Esophagus muscularis mucosa (tissue), 4 donors: Measurements from ENCODE around the gene PDGFA. TPM values are rescaled to one million over a fixed set of nuclear protein-coding genes. Genes with fewer than 3 reads are reported as not detected.

Experiments used
- DNase-seq: peaks from one replicate; pipeline ENCODE4 v3.0.0-alpha.2; 2017; ENCODE audit errors: extremely low spot score
- H3K27ac ChIP-seq, 4 donors: fragments of 200-600 bp; sonication (generic); replicated peaks in 1 of 4; 1 replicate in 3 of 4; 2 replicates in 1 of 4; pipeline ENCODE4 v1.5.1; 2016 to 2019; ENCODE audit warnings: mild to moderate bottlenecking in 1 of 4
- H3K27me3 ChIP-seq, 4 donors: fragments of 200-600 bp; sonication (generic); one replicate each; pipeline versions ENCODE4 v1.5.1 to v1.6.0; 2016 to 2019
- H3K36me3 ChIP-seq, 4 donors: fragments of 200-600 bp; sonication (generic); one replicate each; pipeline ENCODE4 v1.5.1; 2016 to 2019
- H3K4me1 ChIP-seq, 4 donors: fragments of 200-600 bp; sonication (generic); one replicate each; pipeline ENCODE4 v1.5.1; 2016 to 2019
- H3K4me3 ChIP-seq, 4 donors: fragments of 200-600 bp; sonication (generic); 1 replicate in 2 of 4; 2 replicates in 2 of 4; pipeline ENCODE4 v1.5.1; 2016 to 2019; ENCODE audit warnings: mild to moderate bottlenecking in 4 of 4, moderate library complexity in 1 of 4
- H3K9me3 ChIP-seq, 4 donors: fragments of 200-600 bp; sonication (generic); 1 replicate in 3 of 4; 2 replicates in 1 of 4; pipeline ENCODE4 v1.5.1; 2016 to 2019
- CTCF ChIP-seq, 3 experiments: fragments of 200-600 bp in 2 of 3; fragments of 450-650 bp in 1 of 3; sonication (generic) in 2 of 3; IDR thresholded peaks; one replicate each; pipeline ENCODE4 v1.5.1; 2017 to 2019; ENCODE audit warnings: antibody characterized with exemption in 3 of 3, mild to moderate bottlenecking in 2 of 3, moderate library complexity in 1 of 3
- EP300 ChIP-seq: sonication (generic); formaldehyde crosslinking; IDR thresholded peaks from one replicate; pipeline ENCODE4 v1.6.1; 2017; ENCODE audit warnings: antibody characterized with exemption
- POLR2A ChIP-seq: fragments of 450-650 bp; IDR thresholded peaks from one replicate; pipeline ENCODE4 v1.6.1; 2017; ENCODE audit warnings: antibody characterized with exemption, moderate library complexity, mild to moderate bottlenecking, low read depth
- POLR2AphosphoS5 ChIP-seq, 2 donors: sonication (generic); formaldehyde crosslinking; IDR thresholded peaks; one replicate each; pipeline ENCODE4 v1.6.1; 2017; ENCODE audit warnings: antibody characterized with exemption in 2 of 2
- WGBS: methylation state at CpG from one replicate; pipeline ENCODE4 v1.1.5; 2018; 5-methylcytosine and 5-hydroxymethylcytosine counted together
- intact Hi-C: fragments of 100-400 bp; cut with DNase I; formaldehyde crosslinking; loops from one replicate; pipeline ENCODE4 v1.15.1; 2023
- total RNA-seq, 4 donors: library from RNA; depleted of rRNA; stranded (reverse); fragments of >200 nt; gene quantifications; one replicate each; pipeline versions ENCODE4 v1.1.0 to v1.2.1, GENCODE V29; 2016

PDGFA gene
- total RNA-seq, 4 donors from 2014 or later, result 88.0 to 184 (median 119) TPM

GRCh38 chr7:462173-463103 is 57.2 kb downstream of the PDGFA start:
- H3K27ac ChIP-seq, result peak overlapping the region in 1 of 4 donors; percentile 11
- H3K9me3 ChIP-seq, result no peaks in the 10 kb centered on the region
- no peaks in the 10 kb centered on the region for H3K27me3 ChIP-seq
- peaks cover 5 to 33% (median 24%) of the 10 kb centered on the region in 4 donors for H3K4me1 ChIP-seq
- DNase-seq, result no peak
- intact Hi-C loops, result no loop called here
- TF ChIP-seq CTCF (IDR thresholded peaks at IDR 0.05) (no peak), POLR2AphosphoS5 (IDR thresholded peaks at IDR 0.05) (no peak)
- 94% methylated on average over 27 of the region's 49 CpGs for WGBS
- no peak overlapping the region for H3K4me3 ChIP-seq
- no peaks in the 10 kb centered on the region for H3K36me3 ChIP-seq

DNA sequence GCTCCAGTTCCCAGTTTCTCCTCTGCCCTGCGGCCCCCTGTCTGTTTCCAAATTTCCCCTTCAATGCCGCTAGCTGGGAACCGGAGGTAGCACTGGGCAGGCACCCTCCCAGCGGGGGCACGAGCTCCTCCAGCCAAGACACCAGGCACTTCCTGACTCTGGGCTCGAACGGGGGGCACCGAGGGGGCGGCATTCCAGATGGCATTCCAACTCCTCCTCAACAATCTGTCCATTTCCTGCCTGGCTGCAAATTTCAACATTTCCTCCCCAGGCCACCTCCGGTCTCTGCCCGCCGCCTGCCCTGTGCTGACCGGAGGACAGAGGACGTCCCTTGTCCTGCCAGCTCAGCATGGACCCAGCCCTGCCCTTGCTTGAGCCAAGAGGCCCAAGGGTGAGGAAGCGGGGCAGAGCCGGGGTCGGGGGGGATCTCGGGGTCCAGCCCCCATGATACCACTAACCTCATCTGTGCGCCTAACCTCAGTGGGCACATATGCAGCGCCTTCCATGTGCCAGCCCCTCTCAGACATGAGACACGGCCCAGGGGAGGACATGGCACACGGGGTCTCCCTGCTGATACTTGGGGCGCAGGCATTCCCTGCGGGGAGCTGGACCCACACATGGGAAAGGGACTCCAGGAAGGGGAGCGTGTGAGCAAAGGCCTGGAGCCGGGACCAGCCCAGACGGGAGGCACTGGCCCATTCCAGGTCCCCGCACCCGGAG is 58.0 kb downstream of the PDGFA start:
- Histone ChIP-seq H3K9me3 (no peaks in the 10 kb centered on the region), H3K27ac (peak overlapping the region in 2 of 4 donors; percentile 23 to 52), H3K4me3 (no peak overlapping the region), H3K4me1 (peaks cover 5 to 33% (median 24%) of the 10 kb centered on the region in 4 donors), H3K36me3 (no peaks in the 10 kb centered on the region), H3K27me3 (no peaks in the 10 kb centered on the region)
- TF ChIP-seq POLR2AphosphoS5 (IDR thresholded peaks at IDR 0.05) (no peak), CTCF (IDR thresholded peaks at IDR 0.05) (no peak), POLR2A (no peak)
- no peak for DNase-seq
- intact Hi-C loops, result no loop called here
- 82% methylated on average over 21 of the region's 29 CpGs for WGBS

GRCh38 chr7:461117-461452 is 58.6 kb downstream of the PDGFA start:
- Histone ChIP-seq H3K27me3 (no peaks in the 10 kb centered on the region), H3K4me3 (no peak overlapping the region), H3K36me3 (no peaks in the 10 kb centered on the region), H3K27ac (peak overlapping the region in 2 of 4 donors; percentile 23 to 52), H3K9me3 (no peaks in the 10 kb centered on the region), H3K4me1 (peaks cover 5 to 33% (median 24%) of the 10 kb centered on the region in 4 donors)
- intact Hi-C loops, result no loop called here
- TF ChIP-seq CTCF (IDR thresholded peaks at IDR 0.05), result no peak
- TF ChIP-seq EP300, result no peak
- TF ChIP-seq POLR2AphosphoS5 (IDR thresholded peaks at IDR 0.05), result no peak
- TF ChIP-seq POLR2A, result no peak
- WGBS, result 71% methylated on average over 2 of the region's 2 CpGs
- DNase-seq, result no peak

GRCh38 chr7:460374-461116 is 59.1 kb downstream of the PDGFA start:
- WGBS, result 36% methylated on average over 24 of the region's 26 CpGs
- no peak for DNase-seq
- H3K27ac ChIP-seq, result peak overlapping the region in 2 of 4 donors; percentile 23 to 52
- H3K9me3 ChIP-seq, result no peaks in the 10 kb centered on the region
- no peaks in the 10 kb centered on the region for H3K36me3 ChIP-seq
- H3K4me3 ChIP-seq, result peak overlapping the region in 2 of 4 donors; percentile 4 to 19
- no peak for TF ChIP-seq CTCF (IDR thresholded peaks at IDR 0.05)
- H3K4me1 ChIP-seq, result peaks cover 8 to 36% (median 27%) of the 10 kb centered on the region in 4 donors
- peaks cover 0 to 2% (median 0%) of the 10 kb centered on the region in 4 donors for H3K27me3 ChIP-seq
- intact Hi-C loops, result no loop called here
